HepG2 (cell line): ENCODE measurements around the gene PCYT2.

Experiments
- BHLHE40 ChIP-seq: IDR thresholded peaks from 2 replicates; pipeline ENCODE4 v1.6.1; 2011; ENCODE audit warnings: low read length, improper control_type of control experiment
- EZH2 ChIP-seq: conservative IDR thresholded peaks from 2 replicates; pipeline ENCODE4 v1.6.1; 2012; ENCODE audit warnings: mild to moderate bottlenecking, low read depth, low read length, moderate library complexity
- HMGXB3 ChIP-seq: sonication (generic); formaldehyde crosslinking; IDR thresholded peaks from 2 replicates; pipeline ENCODE4 v1.4.0; 2020; ENCODE audit warnings: missing genetic modification reagents, borderline replicate concordance
- HNRNPK ChIP-seq: fragments of 200-400 bp; formaldehyde crosslinking; IDR thresholded peaks from 2 replicates; pipeline ENCODE4 v1.6.1; 2018; ENCODE audit warnings: low read length, low read depth, moderate library complexity, mild to moderate bottlenecking; ENCODE audit not compliant: poor library complexity, severe bottlenecking
- HOXA7 ChIP-seq: sonication (generic); formaldehyde crosslinking; IDR thresholded peaks from 2 replicates; pipeline ENCODE4 v1.8.1; 2022; ENCODE audit warnings: mild to moderate bottlenecking, missing genetic modification reagents, moderate library complexity
- JUND ChIP-seq: sonication (generic); formaldehyde crosslinking; IDR thresholded peaks from 2 replicates; pipeline ENCODE4 v1.8.0; 2022; ENCODE audit warnings: mild to moderate bottlenecking, missing genetic modification reagents
- MAFK ChIP-seq, 2 experiments: IDR thresholded peaks in 1 of 2; conservative IDR thresholded peaks in 1 of 2; 2 replicates each; pipeline ENCODE4 v1.6.1; 2011; ENCODE audit warnings: improper control_type of control experiment in 2 of 2, low read length in 2 of 2
- POLR2AphosphoS5 ChIP-seq: IDR thresholded peaks from 2 replicates; pipeline ENCODE4 v1.6.1; 2012; ENCODE audit warnings: low read depth, low read length
- ZBTB7A ChIP-seq: sonication (generic); formaldehyde crosslinking; IDR thresholded peaks from 2 replicates; pipeline ENCODE4 v1.8.0; 2022; ENCODE audit warnings: mild to moderate bottlenecking, missing genetic modification reagents
- ZKSCAN1 ChIP-seq: fragments of 150-350 bp; IDR thresholded peaks from 2 replicates; pipeline ENCODE4 v1.6.1; 2014; ENCODE audit warnings: low read length
- ZNF501 ChIP-seq: sonication (generic); formaldehyde crosslinking; IDR thresholded peaks from 2 replicates; pipeline ENCODE4 v1.5.1; 2020; ENCODE audit warnings: mild to moderate bottlenecking, moderate library complexity, missing genetic modification reagents
- ZNF589 ChIP-seq: sonication (generic); formaldehyde crosslinking; conservative IDR thresholded peaks from 2 replicates; pipeline ENCODE4 v1.8.0; 2022; ENCODE audit warnings: mild to moderate bottlenecking, moderate library complexity, missing genetic modification reagents
- ZNF652 ChIP-seq: IDR thresholded peaks from 2 replicates; pipeline ENCODE4 v1.6.1; 2016; ENCODE audit warnings: low read depth, borderline replicate concordance
- ZZZ3 ChIP-seq: sonication (generic); formaldehyde crosslinking; IDR thresholded peaks from 2 replicates; pipeline ENCODE4 v1.4.0; 2020; ENCODE audit warnings: missing genetic modification reagents, mild to moderate bottlenecking, borderline replicate concordance

- no peak for TF ChIP-seq EZH2
- TF ChIP-seq ZBTB7A (CRISPR knock-in tag) = no peak
- no peak for TF ChIP-seq ZNF501 (CRISPR knock-in tag)
- TF ChIP-seq HOXA7 (CRISPR knock-in tag) = no peak
- TF ChIP-seq ZNF589 (CRISPR knock-in tag) = no peak
- TF ChIP-seq ZKSCAN1 = no peak
- TF ChIP-seq POLR2AphosphoS5 = no peak
- TF ChIP-seq JUND (CRISPR knock-in tag) = no peak
- no peak for TF ChIP-seq BHLHE40
- no peak for TF ChIP-seq HNRNPK
- TF ChIP-seq ZNF652 (CRISPR knock-in tag) = no peak
- no peak for TF ChIP-seq ZZZ3 (CRISPR knock-in tag)
- no peak for TF ChIP-seq MAFK (conservative IDR thresholded peaks at IDR 0.05 in 1 of 2, IDR thresholded peaks at IDR 0.05 in 1 of 2; ENCODE audit: low read length in 2 of 2)
- no peak for TF ChIP-seq HMGXB3 (CRISPR knock-in tag)
Observed at GRCh38 chr17:81905424-81905875, 5.7 kb downstream of the PCYT2 start.
